GM23338 (cell line): Measurements from ENCODE around the gene SKOR1. TPM values are rescaled to one million over a fixed set of nuclear protein-coding genes. Genes with fewer than 3 reads are reported as not detected.
A peak's percentile ranks its signal among the peaks of the same experiment; 100 is the strongest.

Experiments
- ATAC-seq: fragments of 200-7000 bp; cut with Tn5 transposase; 3 replicates; pipeline ENCODE4 v1.9.1; 2020
- DNase-seq: peaks from one replicate; pipeline ENCODE4 v3.0.0-alpha.2; 2015; ENCODE audit warnings: low spot score
- H2AFZ ChIP-seq: fragments of 200-600 bp; sonication (generic); 2 replicates; pipeline ENCODE4 v1.8.0; 2016; ENCODE audit warnings: antibody characterized with exemption, mild to moderate bottlenecking, moderate library complexity
- H3F3A ChIP-seq: fragments of 200-600 bp; sonication (generic); replicated peaks from 2 replicates; pipeline ENCODE4 v1.8.0; 2017; ENCODE audit warnings: antibody characterized with exemption, mixed run types, low read depth
- H3K27ac ChIP-seq: fragments of 200-600 bp; sonication (generic); 2 replicates; pipeline ENCODE4 v1.6.1; 2016; ENCODE audit warnings: low read depth
- H3K27me3 ChIP-seq: fragments of 200-600 bp; sonication (generic); 2 replicates; pipeline ENCODE4 v1.8.0; 2016; ENCODE audit warnings: mild to moderate bottlenecking, mixed run types, moderate library complexity; ENCODE audit not compliant: insufficient read depth
- H3K36me3 ChIP-seq: fragments of 200-600 bp; sonication (generic); 2 replicates; pipeline ENCODE4 v1.8.0; 2016; ENCODE audit warnings: mild to moderate bottlenecking; ENCODE audit not compliant: insufficient read depth
- H3K4me1 ChIP-seq: fragments of 200-600 bp; sonication (generic); 2 replicates; pipeline ENCODE4 v1.8.0; 2016; ENCODE audit warnings: mild to moderate bottlenecking, moderate library complexity; ENCODE audit not compliant: insufficient read depth
- H3K4me2 ChIP-seq: fragments of 200-600 bp; sonication (generic); 2 replicates; pipeline ENCODE4 v1.7.1; 2017; ENCODE audit warnings: mixed run types
- H3K4me3 ChIP-seq: fragments of 200-600 bp; sonication (generic); 2 replicates; pipeline ENCODE4 v1.6.1; 2016; ENCODE audit warnings: mixed run types
- H3K79me2 ChIP-seq: fragments of 200-600 bp; sonication (generic); replicated peaks from 2 replicates; pipeline ENCODE4 v1.8.0; 2017; ENCODE audit warnings: mild to moderate bottlenecking; ENCODE audit not compliant: insufficient read depth
- H3K9me2 ChIP-seq: fragments of 200-600 bp; sonication (generic); 2 replicates; pipeline ENCODE4 v1.8.0; 2017; ENCODE audit not compliant: insufficient read depth
- H4K20me1 ChIP-seq: fragments of 200-600 bp; sonication (generic); replicated peaks from 2 replicates; pipeline ENCODE4 v1.8.0; 2017; ENCODE audit warnings: mild to moderate bottlenecking; ENCODE audit not compliant: insufficient read depth
- H3K27ac Mint-ChIP-seq: 2 replicates; pipeline ENCODE4 v1.8.0; 2020; ENCODE audit warnings: inconsistent platforms, mild to moderate bottlenecking, moderate library complexity, mixed read lengths
- H3K27me3 Mint-ChIP-seq: 3 replicates; pipeline ENCODE4 v1.8.0; 2022; ENCODE audit warnings: low read depth, mild to moderate bottlenecking, moderate library complexity, mixed read lengths, inconsistent platforms; ENCODE audit not compliant: insufficient read depth, poor library complexity
- H3K36me3 Mint-ChIP-seq: 3 replicates; pipeline ENCODE4 v1.8.0; 2021; ENCODE audit warnings: low read depth, mild to moderate bottlenecking, inconsistent platforms, moderate library complexity, mixed read lengths
- H3K4me1 Mint-ChIP-seq: 3 replicates; pipeline ENCODE4 v1.8.0; 2020; ENCODE audit warnings: mild to moderate bottlenecking, inconsistent platforms, mixed read lengths
- H3K4me3 Mint-ChIP-seq: 3 replicates; pipeline ENCODE4 v1.8.0; 2021; ENCODE audit warnings: moderate library complexity, mild to moderate bottlenecking, inconsistent platforms, mixed read lengths
- H3K9me3 Mint-ChIP-seq: 3 replicates; pipeline ENCODE4 v1.8.0; 2020; ENCODE audit warnings: moderate library complexity, mild to moderate bottlenecking, inconsistent platforms, mixed read lengths
- CREB1 ChIP-seq: fragments of 250-450 bp; sonication (Bioruptor Pico); IDR thresholded peaks from 2 replicates; pipeline ENCODE4 v1.5.0; 2020; ENCODE audit warnings: low read depth, mild to moderate bottlenecking, moderate library complexity
- EZH2 ChIP-seq: fragments of 200-600 bp; sonication (generic); IDR thresholded peaks from one replicate; pipeline ENCODE4 v1.8.0; 2017; ENCODE audit warnings: antibody characterized with exemption, mild to moderate bottlenecking, low read depth; ENCODE audit not compliant: unreplicated experiment
- EZH2phosphoT487 ChIP-seq: fragments of 200-600 bp; sonication (generic); IDR thresholded peaks from one replicate; pipeline ENCODE4 v1.8.1; 2018; ENCODE audit warnings: antibody characterized with exemption; ENCODE audit not compliant: unreplicated experiment
- JUNB ChIP-seq: IDR thresholded peaks from one replicate; pipeline ENCODE4 v1.6.1; 2016; ENCODE audit warnings: antibody characterized with exemption; ENCODE audit not compliant: unreplicated experiment
- NANOG ChIP-seq: IDR thresholded peaks from 2 replicates; pipeline ENCODE4 v1.6.1; 2016; ENCODE audit warnings: antibody characterized with exemption, borderline replicate concordance
- POLR2AphosphoS5 ChIP-seq: IDR thresholded peaks from 2 replicates; pipeline ENCODE4 v1.6.1; 2016; ENCODE audit warnings: antibody characterized with exemption, low read depth
- STAT1 ChIP-seq: IDR thresholded peaks from one replicate; pipeline ENCODE4 v1.6.1; 2016; ENCODE audit warnings: antibody characterized with exemption; ENCODE audit not compliant: unreplicated experiment
- ZNF114 ChIP-seq: fragments of 250-450 bp; sonication (Bioruptor Pico); IDR thresholded peaks from 2 replicates; pipeline ENCODE4 v1.5.0; 2020; ENCODE audit warnings: mild to moderate bottlenecking, moderate library complexity
- ZNF331 ChIP-seq: fragments of 250-450 bp; sonication (Bioruptor Pico); IDR thresholded peaks from 2 replicates; pipeline ENCODE4 v1.5.0; 2020; ENCODE audit warnings: low read depth, mild to moderate bottlenecking, moderate library complexity
- polyA plus RNA-seq: library from polyadenylated mRNA; unstranded; fragments of >200 nt; fragmentation: Nextera tagmentation; extraction: Ambion mirVana; gene quantifications from 2 replicates; pipeline ENCODE4 v1.2.1, GENCODE V29; 2016
- total RNA-seq: library from RNA; depleted of rRNA; stranded (reverse); fragments of >200 nt; shearing (Covaris generic); gene quantifications from 2 replicates; pipeline ENCODE4 v1.2.3, GENCODE V29; 2014
- TF ChIP-seq, protein P1 (sequence below): IDR thresholded peaks from 2 replicates; pipeline ENCODE4 v1.6.1; 2016; ENCODE audit warnings: antibody characterized with exemption
- TF ChIP-seq, protein P2 (sequence below): fragments of 250-450 bp; sonication (Bioruptor Pico); IDR thresholded peaks from 2 replicates; pipeline ENCODE4 v1.5.0; 2020; ENCODE audit warnings: mild to moderate bottlenecking, moderate library complexity
- TF ChIP-seq, protein P3 (sequence below): IDR thresholded peaks from one replicate; pipeline ENCODE4 v1.6.1; 2018; ENCODE audit warnings: antibody characterized with exemption; ENCODE audit not compliant: unreplicated experiment
- TF ChIP-seq, protein P4 (sequence below), 2 experiments: fragments of 200-600 bp in 1 of 2; sonication (generic) in 1 of 2; conservative IDR thresholded peaks; 2 replicates each; pipeline versions ENCODE4 v1.5.1 to v1.6.1; 2016 to 2017; ENCODE audit warnings: antibody characterized with exemption in 2 of 2, low read depth in 2 of 2, mild to moderate bottlenecking in 2 of 2, moderate library complexity in 1 of 2

Gene SKOR1
- total and polyA plus RNA-seq, 2 experiments from 2014 or later: 0.17 TPM; not detected in 1

DNA sequence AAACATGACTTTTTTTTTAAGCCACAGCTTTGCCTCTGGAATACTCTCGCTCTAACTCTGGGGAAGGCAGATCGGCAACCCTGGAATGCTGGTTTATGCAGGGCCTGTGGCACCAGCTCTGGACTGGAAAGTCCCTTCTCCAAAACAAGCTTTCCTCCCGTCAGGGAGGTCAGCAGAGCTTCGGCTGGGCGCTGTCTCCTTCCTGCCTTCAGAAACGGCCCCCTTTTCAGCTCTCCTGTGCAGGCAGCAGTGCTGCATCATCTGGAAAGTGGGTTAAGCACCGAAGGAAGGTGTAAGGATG is 42.7 kb upstream of the SKOR1 start:
- Histone ChIP-seq H3F3A (0 out of 2 replicates have a peak, but pooled peaks cover 4% of the 10 kb centered on the region), H3K9me2 (no peaks in the 10 kb centered on the region), H3K4me2 (peak overlapping the region; percentile 61; the same call in 1 of the 2 replicates), H2AFZ (0 out of 2 replicates have a peak overlapping the region, but pooled peaks have one; percentile 24), H3K27me3 (no peaks in the 10 kb centered on the region), H3K36me3 (no peaks in the 10 kb centered on the region), H3K4me3 (no peak overlapping the region), H3K79me2 (no peaks in the 10 kb centered on the region), H3K4me1 (peaks cover 42% of the 10 kb centered on the region), H3K27ac (peak overlapping the region; percentile 53), H4K20me1 (no peaks in the 10 kb centered on the region)
- ATAC-seq (peak; percentile 84), DNase-seq (peak; percentile 64)
- no peaks in the 10 kb centered on the region for H3K36me3 Mint-ChIP-seq
- H3K9me3 Mint-ChIP-seq: no peaks in the 10 kb centered on the region
- H3K27me3 Mint-ChIP-seq: no peaks in the 10 kb centered on the region
- peaks cover 53% of the 10 kb centered on the region for H3K4me1 Mint-ChIP-seq
- no peak overlapping the region for H3K4me3 Mint-ChIP-seq
- TF ChIP-seq EZH2 (no peak), ZNF331 (CRISPR knock-in tag) (no peak), EZH2phosphoT487 (no peak), ZNF114 (CRISPR knock-in tag) (no peak), STAT1 (no peak), CREB1 (CRISPR knock-in tag) (no peak), NANOG (no peak), POLR2AphosphoS5 (no peak), JUNB (no peak)
- TF ChIP-seq, protein P1, sequence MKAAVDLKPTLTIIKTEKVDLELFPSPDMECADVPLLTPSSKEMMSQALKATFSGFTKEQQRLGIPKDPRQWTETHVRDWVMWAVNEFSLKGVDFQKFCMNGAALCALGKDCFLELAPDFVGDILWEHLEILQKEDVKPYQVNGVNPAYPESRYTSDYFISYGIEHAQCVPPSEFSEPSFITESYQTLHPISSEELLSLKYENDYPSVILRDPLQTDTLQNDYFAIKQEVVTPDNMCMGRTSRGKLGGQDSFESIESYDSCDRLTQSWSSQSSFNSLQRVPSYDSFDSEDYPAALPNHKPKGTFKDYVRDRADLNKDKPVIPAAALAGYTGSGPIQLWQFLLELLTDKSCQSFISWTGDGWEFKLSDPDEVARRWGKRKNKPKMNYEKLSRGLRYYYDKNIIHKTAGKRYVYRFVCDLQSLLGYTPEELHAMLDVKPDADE: no peak
- TF ChIP-seq, protein P2, sequence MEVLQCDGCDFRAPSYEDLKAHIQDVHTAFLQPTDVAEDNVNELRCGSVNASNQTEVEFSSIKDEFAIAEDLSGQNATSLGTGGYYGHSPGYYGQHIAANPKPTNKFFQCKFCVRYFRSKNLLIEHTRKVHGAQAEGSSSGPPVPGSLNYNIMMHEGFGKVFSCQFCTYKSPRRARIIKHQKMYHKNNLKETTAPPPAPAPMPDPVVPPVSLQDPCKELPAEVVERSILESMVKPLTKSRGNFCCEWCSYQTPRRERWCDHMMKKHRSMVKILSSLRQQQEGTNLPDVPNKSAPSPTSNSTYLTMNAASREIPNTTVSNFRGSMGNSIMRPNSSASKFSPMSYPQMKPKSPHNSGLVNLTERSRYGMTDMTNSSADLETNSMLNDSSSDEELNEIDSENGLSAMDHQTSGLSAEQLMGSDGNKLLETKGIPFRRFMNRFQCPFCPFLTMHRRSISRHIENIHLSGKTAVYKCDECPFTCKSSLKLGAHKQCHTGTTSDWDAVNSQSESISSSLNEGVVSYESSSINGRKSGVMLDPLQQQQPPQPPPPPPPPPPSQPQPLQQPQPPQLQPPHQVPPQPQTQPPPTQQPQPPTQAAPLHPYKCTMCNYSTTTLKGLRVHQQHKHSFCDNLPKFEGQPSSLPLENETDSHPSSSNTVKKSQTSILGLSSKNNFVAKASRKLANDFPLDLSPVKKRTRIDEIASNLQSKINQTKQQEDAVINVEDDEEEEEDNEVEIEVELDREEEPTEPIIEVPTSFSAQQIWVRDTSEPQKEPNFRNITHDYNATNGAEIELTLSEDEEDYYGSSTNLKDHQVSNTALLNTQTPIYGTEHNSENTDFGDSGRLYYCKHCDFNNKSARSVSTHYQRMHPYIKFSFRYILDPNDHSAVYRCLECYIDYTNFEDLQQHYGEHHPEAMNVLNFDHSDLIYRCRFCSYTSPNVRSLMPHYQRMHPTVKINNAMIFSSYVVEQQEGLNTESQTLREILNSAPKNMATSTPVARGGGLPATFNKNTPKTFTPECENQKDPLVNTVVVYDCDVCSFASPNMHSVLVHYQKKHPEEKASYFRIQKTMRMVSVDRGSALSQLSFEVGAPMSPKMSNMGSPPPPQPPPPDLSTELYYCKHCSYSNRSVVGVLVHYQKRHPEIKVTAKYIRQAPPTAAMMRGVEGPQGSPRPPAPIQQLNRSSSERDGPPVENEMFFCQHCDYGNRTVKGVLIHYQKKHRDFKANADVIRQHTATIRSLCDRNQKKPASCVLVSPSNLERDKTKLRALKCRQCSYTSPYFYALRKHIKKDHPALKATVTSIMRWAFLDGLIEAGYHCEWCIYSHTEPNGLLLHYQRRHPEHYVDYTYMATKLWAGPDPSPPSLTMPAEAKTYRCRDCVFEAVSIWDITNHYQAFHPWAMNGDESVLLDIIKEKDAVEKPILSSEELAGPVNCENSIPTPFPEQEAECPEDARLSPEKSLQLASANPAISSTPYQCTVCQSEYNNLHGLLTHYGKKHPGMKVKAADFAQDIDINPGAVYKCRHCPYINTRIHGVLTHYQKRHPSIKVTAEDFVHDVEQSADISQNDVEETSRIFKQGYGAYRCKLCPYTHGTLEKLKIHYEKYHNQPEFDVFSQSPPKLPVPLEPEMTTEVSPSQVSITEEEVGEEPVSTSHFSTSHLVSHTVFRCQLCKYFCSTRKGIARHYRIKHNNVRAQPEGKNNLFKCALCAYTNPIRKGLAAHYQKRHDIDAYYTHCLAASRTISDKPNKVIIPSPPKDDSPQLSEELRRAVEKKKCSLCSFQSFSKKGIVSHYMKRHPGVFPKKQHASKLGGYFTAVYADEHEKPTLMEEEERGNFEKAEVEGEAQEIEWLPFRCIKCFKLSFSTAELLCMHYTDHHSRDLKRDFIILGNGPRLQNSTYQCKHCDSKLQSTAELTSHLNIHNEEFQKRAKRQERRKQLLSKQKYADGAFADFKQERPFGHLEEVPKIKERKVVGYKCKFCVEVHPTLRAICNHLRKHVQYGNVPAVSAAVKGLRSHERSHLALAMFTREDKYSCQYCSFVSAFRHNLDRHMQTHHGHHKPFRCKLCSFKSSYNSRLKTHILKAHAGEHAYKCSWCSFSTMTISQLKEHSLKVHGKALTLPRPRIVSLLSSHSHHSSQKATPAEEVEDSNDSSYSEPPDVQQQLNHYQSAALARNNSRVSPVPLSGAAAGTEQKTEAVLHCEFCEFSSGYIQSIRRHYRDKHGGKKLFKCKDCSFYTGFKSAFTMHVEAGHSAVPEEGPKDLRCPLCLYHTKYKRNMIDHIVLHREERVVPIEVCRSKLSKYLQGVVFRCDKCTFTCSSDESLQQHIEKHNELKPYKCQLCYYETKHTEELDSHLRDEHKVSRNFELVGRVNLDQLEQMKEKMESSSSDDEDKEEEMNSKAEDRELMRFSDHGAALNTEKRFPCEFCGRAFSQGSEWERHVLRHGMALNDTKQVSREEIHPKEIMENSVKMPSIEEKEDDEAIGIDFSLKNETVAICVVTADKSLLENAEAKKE (CRISPR knock-in tag): no peak
- TF ChIP-seq, protein P3, sequence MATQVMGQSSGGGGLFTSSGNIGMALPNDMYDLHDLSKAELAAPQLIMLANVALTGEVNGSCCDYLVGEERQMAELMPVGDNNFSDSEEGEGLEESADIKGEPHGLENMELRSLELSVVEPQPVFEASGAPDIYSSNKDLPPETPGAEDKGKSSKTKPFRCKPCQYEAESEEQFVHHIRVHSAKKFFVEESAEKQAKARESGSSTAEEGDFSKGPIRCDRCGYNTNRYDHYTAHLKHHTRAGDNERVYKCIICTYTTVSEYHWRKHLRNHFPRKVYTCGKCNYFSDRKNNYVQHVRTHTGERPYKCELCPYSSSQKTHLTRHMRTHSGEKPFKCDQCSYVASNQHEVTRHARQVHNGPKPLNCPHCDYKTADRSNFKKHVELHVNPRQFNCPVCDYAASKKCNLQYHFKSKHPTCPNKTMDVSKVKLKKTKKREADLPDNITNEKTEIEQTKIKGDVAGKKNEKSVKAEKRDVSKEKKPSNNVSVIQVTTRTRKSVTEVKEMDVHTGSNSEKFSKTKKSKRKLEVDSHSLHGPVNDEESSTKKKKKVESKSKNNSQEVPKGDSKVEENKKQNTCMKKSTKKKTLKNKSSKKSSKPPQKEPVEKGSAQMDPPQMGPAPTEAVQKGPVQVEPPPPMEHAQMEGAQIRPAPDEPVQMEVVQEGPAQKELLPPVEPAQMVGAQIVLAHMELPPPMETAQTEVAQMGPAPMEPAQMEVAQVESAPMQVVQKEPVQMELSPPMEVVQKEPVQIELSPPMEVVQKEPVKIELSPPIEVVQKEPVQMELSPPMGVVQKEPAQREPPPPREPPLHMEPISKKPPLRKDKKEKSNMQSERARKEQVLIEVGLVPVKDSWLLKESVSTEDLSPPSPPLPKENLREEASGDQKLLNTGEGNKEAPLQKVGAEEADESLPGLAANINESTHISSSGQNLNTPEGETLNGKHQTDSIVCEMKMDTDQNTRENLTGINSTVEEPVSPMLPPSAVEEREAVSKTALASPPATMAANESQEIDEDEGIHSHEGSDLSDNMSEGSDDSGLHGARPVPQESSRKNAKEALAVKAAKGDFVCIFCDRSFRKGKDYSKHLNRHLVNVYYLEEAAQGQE: no peak
- TF ChIP-seq, protein P4, sequence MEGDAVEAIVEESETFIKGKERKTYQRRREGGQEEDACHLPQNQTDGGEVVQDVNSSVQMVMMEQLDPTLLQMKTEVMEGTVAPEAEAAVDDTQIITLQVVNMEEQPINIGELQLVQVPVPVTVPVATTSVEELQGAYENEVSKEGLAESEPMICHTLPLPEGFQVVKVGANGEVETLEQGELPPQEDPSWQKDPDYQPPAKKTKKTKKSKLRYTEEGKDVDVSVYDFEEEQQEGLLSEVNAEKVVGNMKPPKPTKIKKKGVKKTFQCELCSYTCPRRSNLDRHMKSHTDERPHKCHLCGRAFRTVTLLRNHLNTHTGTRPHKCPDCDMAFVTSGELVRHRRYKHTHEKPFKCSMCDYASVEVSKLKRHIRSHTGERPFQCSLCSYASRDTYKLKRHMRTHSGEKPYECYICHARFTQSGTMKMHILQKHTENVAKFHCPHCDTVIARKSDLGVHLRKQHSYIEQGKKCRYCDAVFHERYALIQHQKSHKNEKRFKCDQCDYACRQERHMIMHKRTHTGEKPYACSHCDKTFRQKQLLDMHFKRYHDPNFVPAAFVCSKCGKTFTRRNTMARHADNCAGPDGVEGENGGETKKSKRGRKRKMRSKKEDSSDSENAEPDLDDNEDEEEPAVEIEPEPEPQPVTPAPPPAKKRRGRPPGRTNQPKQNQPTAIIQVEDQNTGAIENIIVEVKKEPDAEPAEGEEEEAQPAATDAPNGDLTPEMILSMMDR (conservative IDR thresholded peaks at IDR 0.05; ENCODE audit: low read depth in 2 of 2): no peak
- 0 out of 2 replicates have a peak overlapping the region, but pooled peaks have one; percentile 15 for H3K27ac Mint-ChIP-seq
